Placental epithelial cell (primary cell): Measurements from ENCODE around the gene XYLT1. TPM values are rescaled to one million over a fixed set of nuclear protein-coding genes. Genes with fewer than 3 reads are reported as not detected.

Experiments used
- small RNA-seq: library from RNA; depleted of rRNA; stranded (forward); fragments of <200 nt; gene quantifications from one replicate; pipeline ENCODE3, GENCODE V24; 2012
- total RNA-seq: library from RNA; depleted of rRNA; stranded (reverse); fragments of >200 nt; gene quantifications from 2 replicates; pipeline ENCODE4 v1.2.3, GENCODE V29; 2012

XYLT1 gene
- total RNA-seq: 4.3 and 5.4 TPM in 2 replicates

GRCh38 chr16:17470908-17471718 lies at the start of gene XYLT1:
Gene XYLT1 (minus strand): TSS chr16:17470960. CDS start chr16:17470796, 164 bp downstream.

Small RNA genes within 50 kb of the gene (small RNA-seq; reads per million reads assigned to genes)
- not detected for gene AC109446.1
